Psoas muscle (tissue), 8 donors: ENCODE measurements around the gene MKNK2. TPM values are rescaled to one million over a fixed set of nuclear protein-coding genes. Genes with fewer than 3 reads are reported as not detected.
A peak's percentile ranks its signal among the peaks of the same experiment; 100 is the strongest.

ENCODE experiments used
- ATAC-seq, 4 donors: fragments of 200-7000 bp; cut with Tn5 transposase; one replicate each; pipeline ENCODE4 v1.9.1; 2020; ENCODE audit warnings: moderate library complexity in 3 of 4, mild to moderate bottlenecking in 2 of 4
- DNase-seq, 2 donors: peaks; one replicate each; pipeline ENCODE4 v3.0.0-alpha.2; 2020
- H3K27ac ChIP-seq: fragments of 200-600 bp; one replicate; pipeline ENCODE4 v1.8.0; 2022
- H3K27me3 ChIP-seq, 3 donors: fragments of 200-600 bp in 1 of 3; one replicate each; pipeline versions ENCODE4 v1.6.1 to v1.8.0; 2013 to 2022; ENCODE audit warnings: low read length in 2 of 3, mild to moderate bottlenecking in 2 of 3, moderate library complexity in 1 of 3; ENCODE audit not compliant: insufficient read depth in 3 of 3
- H3K36me3 ChIP-seq, 2 donors: fragments of 200-600 bp in 1 of 2; one replicate each; pipeline versions ENCODE4 v1.6.1 to v1.8.0; 2013 to 2022; ENCODE audit warnings: low read depth in 1 of 2, mild to moderate bottlenecking in 1 of 2, moderate library complexity in 1 of 2; ENCODE audit not compliant: insufficient read depth in 1 of 2
- H3K4me1 ChIP-seq: fragments of 200-600 bp; one replicate; pipeline ENCODE4 v1.8.0; 2022
- H3K4me3 ChIP-seq: fragments of 200-600 bp; one replicate; pipeline ENCODE4 v1.8.0; 2022; ENCODE audit warnings: mild to moderate bottlenecking
- H3K9me3 ChIP-seq: fragments of 200-600 bp; one replicate; pipeline ENCODE4 v1.8.0; 2022
- CTCF ChIP-seq: fragments of 200-600 bp; IDR thresholded peaks from one replicate; pipeline ENCODE4 v1.8.0; 2022; ENCODE audit warnings: antibody characterized with exemption
- WGBS, 3 donors: extraction: QIAGEN DNeasy Blood & Tissue Kit; methylation state at CpG; one replicate each; pipeline versions ENCODE4 v1.1.6 to v1.1.7; 2013; 5-methylcytosine and 5-hydroxymethylcytosine counted together
- intact Hi-C, 2 donors: fragments of 100-400 bp; cut with DNase I; formaldehyde crosslinking; loops; one replicate each; pipeline versions ENCODE4 v1.11.0 to v1.14.2; 2022
- polyA plus RNA-seq, 3 donors: library from polyadenylated mRNA; stranded (reverse); fragments of 200-250 nt; gene quantifications; one replicate each; pipeline ENCODE4 v1.2.3, GENCODE V29; 2013
- total RNA-seq, 4 donors: library from RNA; stranded (reverse); fragmentation: NEBNext Ultra II Directional in 2 of 4; extraction: Animal tissue kit (Norgen Biotek cat#: 25700) in 2 of 4; gene quantifications; one replicate each; pipeline versions ENCODE4 v1.2.1 to v1.2.4, GENCODE V29; 2021 to 2023
- donor health status: healthy with polysubstance abuse.
- donor health status: DM: no; HTN: no; CAD: no; lungs with moderate emphysema.
- donor health status: Bipolar disorder and iron deficiency.
- donor health status: healthy.
- donor health status: DM: yes; HTN: yes; CAD: no.
- donor health status: DM: no; HTN: no; CAD: no.
- donor health status: DM: no; HTN: no; CAD: no.
- donor health status: DM: yes; HTN: yes; CAD: no.

The MKNK2 gene
- total and polyA plus RNA-seq, 7 donors, result 793 to 2,795 (median 1,017) TPM

DNA sequence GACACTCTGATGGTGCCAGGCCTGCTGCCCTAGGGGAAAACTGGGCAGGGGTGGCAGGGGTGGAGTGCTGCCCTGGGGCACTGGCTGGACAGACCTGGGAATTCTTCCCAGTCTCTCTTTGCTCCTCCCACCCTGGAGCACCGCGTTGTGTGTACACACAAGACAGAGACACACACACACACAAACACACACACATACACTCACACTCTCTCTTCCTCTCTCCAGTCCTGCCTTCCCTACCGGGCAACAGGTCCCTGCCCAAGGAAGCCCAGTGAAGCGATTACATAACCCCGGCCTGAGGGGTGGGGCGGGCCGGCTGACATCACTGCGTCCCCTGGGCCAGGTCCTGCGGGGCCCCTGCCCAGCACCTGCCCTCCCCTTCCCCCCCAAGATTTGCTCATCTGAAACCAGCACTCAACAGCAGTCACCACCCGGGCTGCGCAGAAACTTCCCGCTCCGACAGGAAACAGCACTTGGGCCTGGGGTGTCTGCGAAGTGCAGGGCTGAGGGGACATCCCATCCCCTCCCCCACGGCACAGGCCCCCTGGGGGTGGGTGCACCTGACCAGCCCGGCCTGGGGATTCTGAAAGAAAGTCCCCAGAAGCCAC lies 1.2 kb downstream of the MKNK2 start:
- intact Hi-C loops, result no loop called here

DNA sequence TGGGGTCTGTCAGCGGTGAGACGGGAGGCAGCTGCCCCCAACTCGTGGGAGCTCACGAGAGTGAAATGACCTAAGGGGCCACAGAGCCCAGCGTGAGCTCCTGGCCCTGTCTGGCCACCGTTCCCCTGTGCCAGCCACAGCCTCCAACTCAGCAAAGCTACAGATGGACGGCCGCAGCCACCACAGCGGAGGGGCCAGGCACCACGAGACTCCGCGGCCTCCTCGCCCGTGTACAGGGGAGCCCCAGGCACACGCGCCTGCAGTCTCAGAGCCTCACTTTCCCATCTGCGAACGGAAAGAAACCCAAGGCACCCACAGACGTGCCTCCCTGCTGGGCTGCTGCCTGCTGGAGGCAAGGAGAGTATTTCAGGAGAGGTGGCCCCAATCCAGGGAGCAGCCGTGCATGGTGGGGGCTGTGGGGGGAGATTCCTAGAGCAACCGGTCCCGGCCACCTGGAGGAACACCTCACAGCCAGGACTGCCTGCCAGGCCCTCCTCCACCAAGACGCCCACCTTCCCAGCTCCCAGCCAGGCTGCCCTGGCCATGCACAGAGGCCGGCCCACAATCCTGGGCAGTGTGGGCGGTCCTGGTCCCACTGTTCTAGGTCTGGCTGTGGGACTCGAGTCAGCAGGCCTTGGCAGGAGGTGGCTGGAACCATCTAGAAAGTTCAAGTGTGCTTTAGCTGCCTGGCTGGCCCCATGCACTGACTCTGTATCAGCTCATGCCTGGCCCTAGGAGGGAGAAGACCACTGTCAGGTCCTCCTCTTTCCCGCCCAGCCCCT lies 1.9 kb downstream of the MKNK2 start:
- WGBS, 3 donors, result 17 to 24% (median 18%) methylated on average over 27 of the region's 27 CpGs
- peaks cover 57% of the 10 kb centered on the region for H3K4me1 ChIP-seq
- no peaks in the 10 kb centered on the region for H3K27me3 ChIP-seq
- peak overlapping the region; percentile 98 for H3K27ac ChIP-seq
- H3K9me3 ChIP-seq, result no peaks in the 10 kb centered on the region
- ATAC-seq (peak; percentile 0 to 13 (median 0)), DNase-seq (peak; percentile 40 to 72)
- H3K36me3 ChIP-seq, result peaks cover 3 to 39% of the 10 kb centered on the region in 2 donors
- TF ChIP-seq CTCF, result no peak
- H3K4me3 ChIP-seq, result peak overlapping the region; percentile 97
- intact Hi-C loops, result no loop called here

More for the DNA sequence above, 1.2 kb downstream of the MKNK2 start:
- peak; percentile 44 to 77 (median 58) for ATAC-seq
- peaks cover 3 to 35% of the 10 kb centered on the region in 2 donors for H3K36me3 ChIP-seq
- H3K27me3 ChIP-seq, result no peaks in the 10 kb centered on the region
- H3K4me3 ChIP-seq, result peak overlapping the region; percentile 97
- no peaks in the 10 kb centered on the region for H3K9me3 ChIP-seq
- DNase-seq, result peak; percentile 85 to 93
- WGBS, 3 donors, result 0 to 2% (median 0%) methylated on average over 15 to 16 of the region's 16 CpGs
- TF ChIP-seq CTCF, result no peak
- peak overlapping the region; percentile 98 for H3K27ac ChIP-seq
- H3K4me1 ChIP-seq, result peaks cover 54% of the 10 kb centered on the region

GRCh38 chr19:2048104-2048958 lies 2.7 kb downstream of the MKNK2 start:
- WGBS, 3 donors, result 48 to 69% (median 48%) methylated on average over 16 to 17 of the region's 17 CpGs
- intact Hi-C loops, result no loop called here
- peaks cover 65% of the 10 kb centered on the region for H3K4me1 ChIP-seq
- ATAC-seq (no peak), DNase-seq (peak in 1 of 2 donors; percentile 60)
- TF ChIP-seq CTCF, result no peak
- H3K4me3 ChIP-seq, result peak overlapping the region; percentile 97
- peak overlapping the region; percentile 98 for H3K27ac ChIP-seq
- H3K36me3 ChIP-seq, result peaks cover 3 to 40% of the 10 kb centered on the region in 2 donors
- H3K9me3 ChIP-seq, result no peaks in the 10 kb centered on the region
- no peaks in the 10 kb centered on the region for H3K27me3 ChIP-seq

- WGBS, 3 donors, result 51 to 64% (median 57%) methylated on average over 13 to 22 of the region's 22 CpGs
- TF ChIP-seq CTCF, result no peak
- Histone ChIP-seq H3K27ac (peak overlapping the region; percentile 98), H3K4me3 (peak overlapping the region; percentile 97), H3K27me3 (no peaks in the 10 kb centered on the region), H3K36me3 (peaks cover 3 to 48% of the 10 kb centered on the region in 2 donors), H3K9me3 (no peaks in the 10 kb centered on the region), H3K4me1 (peaks cover 73% of the 10 kb centered on the region)
- intact Hi-C loops, result no loop called here
- peak; percentile 85 to 93 for DNase-seq
- ATAC-seq, result peak in 3 of 4 donors; percentile 4 to 19 (median 18)
Measured at GRCh38 chr19:2047449-2048103, 3.5 kb downstream of the MKNK2 start.
